ENCODE results near the gene ANKRD7. TPM values are rescaled to one million over a fixed set of nuclear protein-coding genes. Genes with fewer than 3 reads are reported as not detected.

The ANKRD7 gene
- total RNA-seq, 6 experiments from 2014 or later: not detected

DNA sequence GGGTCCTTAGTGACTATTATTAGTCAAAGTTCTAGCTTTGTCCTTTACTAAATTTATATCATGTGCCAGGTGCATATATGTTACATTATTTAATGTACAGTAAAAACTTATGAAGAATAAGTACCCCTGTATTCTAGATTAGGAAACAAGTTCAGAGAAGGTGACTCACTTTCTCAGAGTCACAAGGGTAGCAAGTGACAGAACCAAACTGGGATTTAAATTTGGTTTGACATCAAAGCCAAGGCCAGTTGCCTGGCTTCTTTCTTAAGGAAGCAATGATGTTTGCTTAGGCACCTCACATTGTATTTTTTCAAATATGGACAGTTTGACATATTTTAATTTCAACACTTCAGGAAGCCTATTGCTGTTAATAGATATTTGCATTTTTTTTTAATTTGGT, 38.0 kb upstream of the ANKRD7 start:
- ATAC-seq (no peak), DNase-seq (no peak)
- no peak overlapping the region for H3K4me3 ChIP-seq
- TF ChIP-seq, protein P1, sequence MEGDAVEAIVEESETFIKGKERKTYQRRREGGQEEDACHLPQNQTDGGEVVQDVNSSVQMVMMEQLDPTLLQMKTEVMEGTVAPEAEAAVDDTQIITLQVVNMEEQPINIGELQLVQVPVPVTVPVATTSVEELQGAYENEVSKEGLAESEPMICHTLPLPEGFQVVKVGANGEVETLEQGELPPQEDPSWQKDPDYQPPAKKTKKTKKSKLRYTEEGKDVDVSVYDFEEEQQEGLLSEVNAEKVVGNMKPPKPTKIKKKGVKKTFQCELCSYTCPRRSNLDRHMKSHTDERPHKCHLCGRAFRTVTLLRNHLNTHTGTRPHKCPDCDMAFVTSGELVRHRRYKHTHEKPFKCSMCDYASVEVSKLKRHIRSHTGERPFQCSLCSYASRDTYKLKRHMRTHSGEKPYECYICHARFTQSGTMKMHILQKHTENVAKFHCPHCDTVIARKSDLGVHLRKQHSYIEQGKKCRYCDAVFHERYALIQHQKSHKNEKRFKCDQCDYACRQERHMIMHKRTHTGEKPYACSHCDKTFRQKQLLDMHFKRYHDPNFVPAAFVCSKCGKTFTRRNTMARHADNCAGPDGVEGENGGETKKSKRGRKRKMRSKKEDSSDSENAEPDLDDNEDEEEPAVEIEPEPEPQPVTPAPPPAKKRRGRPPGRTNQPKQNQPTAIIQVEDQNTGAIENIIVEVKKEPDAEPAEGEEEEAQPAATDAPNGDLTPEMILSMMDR (IDR thresholded peaks at IDR 0.05): no peak
- TF ChIP-seq POLR2A (IDR thresholded peaks at IDR 0.05): no peak
- peaks cover 0 to 11% (median 6%) of the 10 kb centered on the region in 4 donors for H3K36me3 ChIP-seq
- no peak overlapping the region for H3K27ac ChIP-seq
- intact Hi-C loops (cut with DNase I): no loop called here
- peaks cover 0 to 15% (median 7%) of the 10 kb centered on the region in 4 donors for H3K4me1 ChIP-seq
- no peaks in the 10 kb centered on the region for H3K27me3 ChIP-seq
- no peaks in the 10 kb centered on the region for H3K9me3 ChIP-seq

DNA sequence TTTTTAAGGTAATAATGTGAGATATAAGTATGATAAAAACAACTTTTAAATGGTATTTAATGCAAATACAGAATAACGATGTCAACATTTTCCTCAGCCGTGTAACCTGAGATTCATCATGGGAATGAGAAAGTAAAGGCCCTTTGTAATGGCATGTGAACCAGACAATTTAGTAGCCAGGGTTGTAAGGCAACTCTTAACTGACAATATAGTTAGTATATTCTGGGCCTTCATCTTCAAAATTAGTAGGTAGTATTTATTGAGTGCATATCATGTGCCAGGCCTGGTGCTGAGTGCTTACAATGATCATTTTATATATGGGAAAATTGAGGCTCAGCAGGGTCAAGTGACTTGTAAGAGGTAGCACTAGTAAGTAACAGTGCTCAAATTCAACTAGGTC, 29.9 kb upstream of the ANKRD7 start:
- no peaks in the 10 kb centered on the region for H3K27me3 ChIP-seq

DNA sequence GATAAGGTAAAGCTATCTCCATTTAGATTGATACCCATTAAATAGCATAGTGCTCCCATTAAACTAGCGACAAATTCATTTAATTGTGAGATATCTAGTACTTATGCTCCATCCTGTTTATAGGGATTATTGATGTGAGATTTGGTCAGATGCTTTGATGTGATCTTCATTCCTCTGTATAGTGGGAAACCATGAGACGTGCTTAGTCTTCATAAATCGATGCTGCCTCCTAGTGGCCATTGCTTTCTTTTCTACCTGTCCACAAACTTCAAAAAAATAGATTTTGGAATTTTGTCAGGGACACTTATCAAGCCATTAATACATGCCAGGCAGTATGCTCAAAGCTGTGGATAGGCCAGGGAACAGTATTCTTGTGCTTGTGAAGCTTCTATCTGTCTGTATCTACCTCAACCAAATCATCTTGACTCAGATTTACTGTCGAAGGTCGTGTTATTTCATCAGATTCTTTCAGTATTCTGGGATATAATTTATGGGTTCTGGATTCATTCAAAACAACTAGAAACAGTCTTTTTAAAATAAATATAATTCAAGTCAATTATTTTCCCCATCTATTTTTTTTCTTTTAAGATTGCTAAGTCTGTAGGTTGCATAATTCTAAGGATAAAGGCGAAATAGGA, 28.5 kb upstream of the ANKRD7 start:
- 54% methylated on average over 6 of the region's 6 CpGs for WGBS (ENCODE audit: insufficient coverage, low coverage, low lambda C conversion rate, missing lambda C conversion rate)
- peak in 1 of 3 donors; percentile 65 for DNase-seq
- intact Hi-C loops (cut with DNase I): no loop called here

More for the DNA sequence above, 29.9 kb upstream of the ANKRD7 start:
- DNase-seq: no peak
- Histone ChIP-seq H3K27ac (no peak overlapping the region), H3K4me1 (no peaks in the 10 kb centered on the region), H3K9me3 (no peaks in the 10 kb centered on the region), H3K4me3 (no peak overlapping the region), H3K36me3 (peaks cover 0 to 6% (median 1%) of the 10 kb centered on the region in 4 donors)
- WGBS (ENCODE audit: insufficient coverage, low coverage, low lambda C conversion rate, missing lambda C conversion rate): 80% methylated on average over 2 of the region's 2 CpGs
- intact Hi-C loops (cut with DNase I): no loop called here
- no peak for TF ChIP-seq POLR2A (IDR thresholded peaks at IDR 0.05)
- TF ChIP-seq, protein P1 (IDR thresholded peaks at IDR 0.05): no peak
- ATAC-seq: no peak

DNA sequence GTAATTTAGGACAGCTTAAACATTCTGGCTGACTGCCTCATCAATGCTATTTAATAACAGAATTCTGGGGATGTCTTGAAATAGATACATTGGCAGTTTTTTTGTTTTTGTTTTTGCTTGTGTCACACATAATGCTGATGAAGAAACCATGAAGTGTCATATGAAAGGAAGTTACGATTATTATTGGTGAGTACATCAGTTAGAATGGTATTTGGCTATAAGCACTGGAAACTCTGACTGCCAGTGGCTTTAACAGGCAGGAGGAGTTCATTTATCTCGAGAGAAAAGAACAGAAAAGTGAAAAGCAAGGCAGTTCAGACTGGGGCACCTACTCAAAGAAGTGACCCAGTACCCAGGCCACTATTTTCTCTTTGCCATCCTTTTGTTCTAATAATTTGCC, 22.4 kb upstream of the ANKRD7 start:
- intact Hi-C loops (cut with DNase I): no loop called here
- no peaks in the 10 kb centered on the region for H3K4me1 ChIP-seq
- no peak for TF ChIP-seq POLR2A (IDR thresholded peaks at IDR 0.05)
- TF ChIP-seq, protein P1 (IDR thresholded peaks at IDR 0.05): no peak
- ATAC-seq: no peak
- H3K27ac ChIP-seq: no peak overlapping the region
- DNase-seq: no peak
- H3K36me3 ChIP-seq: no peaks in the 10 kb centered on the region
- no peaks in the 10 kb centered on the region for H3K27me3 ChIP-seq
- H3K4me3 ChIP-seq: no peak overlapping the region
- WGBS (ENCODE audit: insufficient coverage, low coverage, low lambda C conversion rate, missing lambda C conversion rate): 58% methylated on average over 2 of the region's 2 CpGs
- H3K9me3 ChIP-seq: no peaks in the 10 kb centered on the region

More for the DNA sequence above, 28.5 kb upstream of the ANKRD7 start:
- Histone ChIP-seq H3K27me3 (no peaks in the 10 kb centered on the region), H3K36me3 (peaks cover 0 to 6% (median 0%) of the 10 kb centered on the region in 4 donors), H3K9me3 (no peaks in the 10 kb centered on the region), H3K27ac (no peak overlapping the region), H3K4me1 (no peaks in the 10 kb centered on the region), H3K4me3 (no peak overlapping the region)
- ATAC-seq: peak; percentile 85 to 89 (median 88)
- TF ChIP-seq, protein P1 (IDR thresholded peaks at IDR 0.05): peak; percentile 60 to 74 (median 70)
- TF ChIP-seq POLR2A (IDR thresholded peaks at IDR 0.05): no peak
